ENCODE data around the gene MAP2K5. TPM values are rescaled to one million over a fixed set of nuclear protein-coding genes. Genes with fewer than 3 reads are reported as not detected.

Gene MAP2K5
- total and polyA plus RNA-seq, 9 of the 15 experiments (the other 6 are each of a cell fraction or from before 2014, with no cell fraction given), result 0.41 to 16.5 (median 7.5) TPM

GRCh38 chr15:67548236-67548852, 5.8 kb downstream of the MAP2K5 start:
- ChIA-PET POLR2A (interaction anchor here (0.6 to 0.9 kb wide), 3 partner anchors 9 to 185 kb away, joined by 3 read pairs; no protein-coding TSS in a partner anchor), CTCF (ENCODE audit: low intra/inter-chr PET ratio) (no interaction called here)
- 33% methylated on average over 2 of the region's 2 CpGs for WGBS (ENCODE audit: insufficient coverage, low coverage, missing lambda C conversion rate)
- in situ Hi-C loops (cut with MboI) (no loop called here), intact Hi-C loops (cut with micrococcal nuclease) (no loop called here)
- Histone ChIP-seq H4K20me1 (replicated peaks; ENCODE audit: control insufficient read depth, insufficient read depth, low read length) (no peaks in the 10 kb centered on the region), H3K4me2 (ENCODE audit: insufficient read depth, low read length) (no peak overlapping the region), H3K9me1 (ENCODE audit: control insufficient read depth, insufficient read depth, low read length) (no peaks in the 10 kb centered on the region), H3K27me3 (ENCODE audit: control insufficient read depth in 2 of 2, insufficient read depth in 2 of 2, low read length in 2 of 2) (no peaks in the 10 kb centered on the region), H3K9me3 (replicated peaks; ENCODE audit: control insufficient read depth, insufficient read depth, low read depth, low read length) (no peaks in the 10 kb centered on the region), H2AFZ (ENCODE audit: low read depth, low read length) (no peak overlapping the region), H3K4me3 (no peak overlapping the region), H3K4me1 (replicated peaks in 1 of 2; ENCODE audit: control insufficient read depth in 2 of 2, insufficient read depth in 2 of 2, low read length in 2 of 2) (peaks cover 8 to 42% of the 10 kb centered on the region in 2 experiments; a peak in 4 of 5 replicates), H3K36me3 (ENCODE audit: control insufficient read depth, insufficient read depth, low read length) (peaks cover 44% of the 10 kb centered on the region), H3K9ac (ENCODE audit: insufficient read depth in 1 of 2, low read depth in 2 of 2, low read length in 2 of 2) (no peak overlapping the region), H3K27ac (ENCODE audit: extremely low read depth, low read depth, low read length) (no peak overlapping the region), H3K79me2 (ENCODE audit: control insufficient read depth, insufficient read depth, low read length) (peaks cover 6% of the 10 kb centered on the region; the same call in 2 of the 3 replicates)
- no peak for DNase-seq (ENCODE audit: extremely low read depth in 1 of 4, low spot score in 3 of 4)
- ATAC-seq, result no peak
- TF ChIP-seq GATA2 (CRISPR knock-in tag; IDR thresholded peaks at IDR 0.05), result no peak
- TF ChIP-seq, protein P1, sequence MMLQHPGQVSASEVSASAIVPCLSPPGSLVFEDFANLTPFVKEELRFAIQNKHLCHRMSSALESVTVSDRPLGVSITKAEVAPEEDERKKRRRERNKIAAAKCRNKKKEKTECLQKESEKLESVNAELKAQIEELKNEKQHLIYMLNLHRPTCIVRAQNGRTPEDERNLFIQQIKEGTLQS (IDR thresholded peaks at IDR 0.05), result peak; percentile 19; the same call in 1 of the 2 replicates
- TF ChIP-seq, protein P1 (CRISPR knock-in tag; conservative IDR thresholded peaks at IDR 0.05), result no peak
- BruUV-seq (replicated peaks), result no TSS peak
- FAIRE-seq, result no peak
